H1 (cell line): ENCODE data around the gene HRH3. TPM values are rescaled to one million over a fixed set of nuclear protein-coding genes. Genes with fewer than 3 reads are reported as not detected.

Source experiments
- CTCF ChIA-PET: fragments of 300-600 bp; sonication (Branson Sonifier 250); formaldehyde crosslinking; loops from one replicate; lab custom pipeline; 2021; ENCODE audit not compliant: partially characterized antibody; lab: Charles Lee
- POLR2A ChIA-PET: fragments of 300-600 bp; sonication (Branson Sonifier 250); formaldehyde crosslinking; loops from one replicate; lab custom pipeline; 2021; ENCODE audit warnings: inconsistent platforms; ENCODE audit not compliant: partially characterized antibody; lab: Charles Lee
- DNase-seq, 2 experiments: peaks; one replicate each; pipeline versions ENCODE4 v3.0.0 to v3.0.0-alpha.2; 2010 to 2022; ENCODE audit warnings: low spot score in 2 of 2, low read depth in 1 of 2, mixed read lengths in 1 of 2
- FAIRE-seq: peaks from 2 replicates; lab custom pipeline; 2011; peaks lifted over from hg19 to GRCh38; lab: Jason Lieb, UNC
- H2AFZ ChIP-seq: 2 replicates; pipeline ENCODE4 v1.8.1; 2012; ENCODE audit warnings: low read length, inconsistent platforms
- H2AK5ac ChIP-seq: 2 replicates; pipeline ENCODE4 v1.6.1; 2013; ENCODE audit warnings: low read depth, low read length
- H2BK120ac ChIP-seq: replicated peaks from 2 replicates; pipeline ENCODE3; 2013; ENCODE audit warnings: low read depth, low read length, inconsistent platforms
- H2BK12ac ChIP-seq: 2 replicates; pipeline ENCODE4 v1.6.1; 2013; ENCODE audit warnings: low read depth, low read length
- H2BK15ac ChIP-seq: 2 replicates; pipeline ENCODE4 v1.6.1; 2013; ENCODE audit warnings: low read length
- H2BK20ac ChIP-seq: 2 replicates; pipeline ENCODE4 v1.6.1; 2013; ENCODE audit warnings: low read length
- H2BK5ac ChIP-seq: 2 replicates; pipeline ENCODE4 v1.6.1; 2013; ENCODE audit warnings: low read depth, low read length
- H3K14ac ChIP-seq: 2 replicates; pipeline ENCODE4 v1.6.1; 2013; ENCODE audit warnings: inconsistent platforms; ENCODE audit not compliant: insufficient read length
- H3K18ac ChIP-seq: 2 replicates; pipeline ENCODE4 v1.6.1; 2013; ENCODE audit warnings: low read length; ENCODE audit errors: extremely low read depth
- H3K23ac ChIP-seq: 2 replicates; pipeline ENCODE4 v1.6.1; 2013; ENCODE audit warnings: inconsistent platforms; ENCODE audit not compliant: insufficient read length
- H3K23me2 ChIP-seq: 2 replicates; pipeline ENCODE4 v1.6.1; 2013; ENCODE audit warnings: low read depth, low read length
- H3K27ac ChIP-seq: 2 replicates; pipeline ENCODE4 v1.6.1; 2011; ENCODE audit warnings: low read depth, low read length, inconsistent platforms
- H3K27me3 ChIP-seq, 4 experiments: replicated peaks in 1 of 4; 1 replicate in 1 of 4; 2 replicates in 3 of 4; pipeline versions ENCODE4 v1.6.1 to v1.8.1; 2011 to 2013; ENCODE audit warnings: low read length in 3 of 4, mild to moderate bottlenecking in 3 of 4, inconsistent platforms in 2 of 4, mixed read lengths in 2 of 4, moderate library complexity in 1 of 4; ENCODE audit not compliant: control insufficient read depth in 3 of 4, insufficient read depth in 3 of 4; ENCODE audit errors: extremely low read depth in 1 of 4
- H3K36me3 ChIP-seq, 4 experiments: 2 replicates each; pipeline versions ENCODE4 v1.6.1 to v1.8.1; 2011 to 2013; ENCODE audit warnings: mild to moderate bottlenecking in 4 of 4, low read length in 3 of 4, moderate library complexity in 2 of 4, control low read depth in 1 of 4, inconsistent platforms in 1 of 4; ENCODE audit not compliant: insufficient read depth in 4 of 4, control insufficient read depth in 2 of 4
- H3K4ac ChIP-seq: replicated peaks from 2 replicates; pipeline ENCODE3; 2013; ENCODE audit warnings: low read length, low read depth, mixed read lengths, inconsistent platforms; ENCODE audit not compliant: insufficient read length
- H3K4me1 ChIP-seq, 4 experiments: replicated peaks in 1 of 4; 1 replicate in 1 of 4; 2 replicates in 3 of 4; pipeline versions ENCODE4 v1.6.1 to v1.8.1; 2011 to 2013; ENCODE audit warnings: low read length in 3 of 4, inconsistent platforms in 2 of 4, mixed read lengths in 1 of 4; ENCODE audit not compliant: insufficient read depth in 4 of 4, control insufficient read depth in 3 of 4
- H3K4me2 ChIP-seq, 2 experiments: 2 replicates each; pipeline versions ENCODE4 v1.6.1 to v1.8.1; 2011 to 2013; ENCODE audit warnings: low read depth in 2 of 2, low read length in 2 of 2, control low read depth in 1 of 2, inconsistent platforms in 1 of 2, mild to moderate bottlenecking in 1 of 2; ENCODE audit not compliant: insufficient read depth in 1 of 2
- H3K4me3 ChIP-seq, 4 experiments: fragments of 200-600, 300-600 bp in 1 of 4; sonication (generic), shearing (Covaris generic), sonication (Bioruptor Twin) in 1 of 4; 2 replicates each; pipeline versions ENCODE4 v1.5.1 to v1.8.1; 2011 to 2016; ENCODE audit warnings: low read length in 4 of 4, low read depth in 3 of 4, control low read depth in 2 of 4, inconsistent platforms in 2 of 4, mild to moderate bottlenecking in 2 of 4, mixed read lengths in 1 of 4, moderate library complexity in 1 of 4; ENCODE audit not compliant: insufficient read depth in 2 of 4; ENCODE audit errors: extremely low read depth in 1 of 4
- H3K56ac ChIP-seq: replicated peaks from 2 replicates; pipeline ENCODE3; 2013; ENCODE audit warnings: low read depth, mild to moderate bottlenecking, mixed read lengths, low read length, inconsistent platforms; ENCODE audit not compliant: insufficient read length
- H3K79me1 ChIP-seq: 2 replicates; pipeline ENCODE4 v1.6.1; 2013; ENCODE audit warnings: low read depth, low read length, control low read depth
- H3K79me2 ChIP-seq, 2 experiments: 2 replicates each; pipeline versions ENCODE4 v1.6.1 to v1.8.1; 2012 to 2013; ENCODE audit warnings: low read length in 2 of 2, mild to moderate bottlenecking in 2 of 2, inconsistent platforms in 1 of 2; ENCODE audit not compliant: insufficient read depth in 2 of 2, control insufficient read depth in 1 of 2
- H3K9ac ChIP-seq, 4 experiments: replicated peaks in 1 of 4; 1 replicate in 1 of 4; 2 replicates in 3 of 4; pipeline versions ENCODE4 v1.6.1 to v1.8.1; 2011 to 2013; ENCODE audit warnings: low read depth in 3 of 4, low read length in 3 of 4, control low read depth in 2 of 4, mild to moderate bottlenecking in 2 of 4, moderate library complexity in 2 of 4, inconsistent platforms in 1 of 4; ENCODE audit errors: extremely low read depth in 1 of 4
- H3K9me3 ChIP-seq, 2 experiments: 2 replicates each; pipeline versions ENCODE4 v1.6.1 to v1.8.1; 2012 to 2013; ENCODE audit warnings: mild to moderate bottlenecking in 2 of 2, moderate library complexity in 2 of 2, control low read depth in 1 of 2, inconsistent platforms in 1 of 2, low read depth in 1 of 2, low read length in 1 of 2, mixed read lengths in 1 of 2; ENCODE audit not compliant: insufficient read depth in 2 of 2
- H4K20me1 ChIP-seq, 2 experiments: replicated peaks in 1 of 2; 2 replicates each; pipeline versions ENCODE3 to v1.8.1; 2011 to 2013; ENCODE audit warnings: inconsistent platforms in 2 of 2, low read length in 2 of 2, mild to moderate bottlenecking in 1 of 2; ENCODE audit not compliant: insufficient read depth in 2 of 2, control insufficient read depth in 1 of 2
- H4K5ac ChIP-seq: 2 replicates; pipeline ENCODE4 v1.6.1; 2013; ENCODE audit warnings: low read length, low read depth, mixed read lengths, inconsistent platforms; ENCODE audit not compliant: insufficient read length
- H4K8ac ChIP-seq: 2 replicates; pipeline ENCODE4 v1.8.0; 2013; ENCODE audit warnings: mild to moderate bottlenecking, moderate library complexity, low read length, inconsistent platforms; ENCODE audit not compliant: insufficient read depth; ENCODE audit errors: extremely low read depth
- H4K91ac ChIP-seq: replicated peaks from 2 replicates; pipeline ENCODE3; 2013; ENCODE audit warnings: low read length, mixed read lengths, inconsistent platforms; ENCODE audit not compliant: insufficient read length
- CHD2 ChIP-seq: IDR thresholded peaks from 2 replicates; pipeline ENCODE4 v1.6.1; 2012; ENCODE audit warnings: low read length, improper control_type of control experiment
- RAD21 ChIP-seq, 2 experiments: IDR thresholded peaks in 1 of 2; conservative IDR thresholded peaks in 1 of 2; 2 replicates each; pipeline ENCODE4 v1.6.1; 2011; ENCODE audit warnings: low read depth in 2 of 2, low read length in 2 of 2, improper control_type of control experiment in 1 of 2, inconsistent platforms in 1 of 2, mild to moderate bottlenecking in 1 of 2, moderate library complexity in 1 of 2
- WGBS, 2 experiments: shearing (Covaris generic) in 1 of 2; methylation state at CpG; one replicate each; pipeline versions ENCODE4 v1.1.6 to v1.1.7; 2013 to 2015; ENCODE audit warnings: low lambda C conversion rate in 2 of 2, mixed read lengths in 2 of 2, inconsistent platforms in 1 of 2, low coverage in 1 of 2, missing lambda C conversion rate in 1 of 2; ENCODE audit not compliant: insufficient replicate concordance in 2 of 2, insufficient coverage in 1 of 2, insufficient read length in 1 of 2; ENCODE audit errors: extremely low coverage in 1 of 2, missing lambda C conversion rate in 1 of 2; 5-methylcytosine and 5-hydroxymethylcytosine counted together
- polyA plus RNA-seq, 7 experiments: library from polyadenylated mRNA; depleted of rRNA in 3 of 7; stranded (reverse) in 5 of 7; unstranded in 2 of 7; fragments of >200 nt in 5 of 7; fragments of 200-250 nt in 2 of 7; gene quantifications; 1 replicate in 5 of 7; 2 replicates in 1 of 7; 4 replicates in 1 of 7; pipeline versions ENCODE4 v1.2.1 to v1.2.3, GENCODE V29; 2011 to 2013; ENCODE audit warnings: missing spikeins in 2 of 7, mixed read lengths in 2 of 7
- total RNA-seq: library from RNA; stranded (reverse); fragmentation: NEBNext Ultra II Directional; extraction: Animal tissue kit (Norgen Biotek cat#: 25700); gene quantifications from 2 replicates; pipeline ENCODE4 v1.2.1, GENCODE V29; 2021
- TF ChIP-seq, protein P1 (sequence below), 3 experiments: IDR thresholded peaks; 1 replicate in 2 of 3; 2 replicates in 1 of 3; pipeline versions ENCODE4 v1.5.1 to v1.6.1; 2011; ENCODE audit warnings: low read length in 3 of 3, mild to moderate bottlenecking in 3 of 3, inconsistent platforms in 2 of 3, low read depth in 1 of 3, moderate library complexity in 1 of 3; ENCODE audit not compliant: insufficient read depth in 1 of 3; ENCODE audit errors: control extremely low read depth in 1 of 3

The HRH3 gene
- total and polyA plus RNA-seq, 2 of the 8 experiments (the other 6 are each of a cell fraction or from before 2014, with no cell fraction given): 2.0 to 4.5 TPM

DNA sequence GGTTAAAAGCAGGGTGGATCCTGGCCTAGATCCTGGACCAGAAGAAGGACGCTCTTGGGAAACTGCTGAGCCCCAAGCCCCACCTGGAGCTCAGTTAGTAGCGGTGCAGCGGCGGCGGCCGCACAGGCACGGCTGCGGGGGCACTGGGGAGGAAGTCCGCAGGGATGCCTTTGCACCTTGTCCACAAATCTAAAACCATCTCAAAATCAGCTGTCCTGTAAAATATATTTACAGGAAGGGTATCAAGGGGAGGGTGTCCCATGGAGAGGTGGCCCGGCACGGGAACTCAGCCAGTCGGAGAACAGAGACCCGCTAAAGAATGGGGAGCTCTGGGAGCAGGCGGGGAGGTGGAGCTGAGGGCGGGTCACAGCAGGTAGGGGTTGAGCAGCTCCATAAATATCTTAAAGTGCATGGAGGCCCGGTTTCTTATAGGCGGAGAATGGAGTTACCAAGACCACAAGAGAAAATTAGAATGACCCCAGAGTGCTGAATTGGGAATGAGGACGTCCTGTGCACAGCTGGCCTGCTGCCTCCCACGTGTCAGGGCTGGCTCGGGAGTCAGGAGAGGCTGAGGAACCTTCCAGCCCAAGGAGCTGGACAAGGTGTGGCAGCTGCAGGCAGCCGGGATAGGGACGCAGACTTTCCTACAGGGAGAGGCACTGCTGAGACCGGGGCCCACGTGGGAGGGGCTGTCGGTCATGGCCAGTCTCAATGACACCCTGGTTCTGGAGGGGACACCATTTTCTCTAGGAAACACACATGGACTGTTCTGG lies 29.3 kb downstream of the HRH3 start:
- H3K27ac ChIP-seq: no peak overlapping the region
- DNase-seq (no peak), FAIRE-seq (no peak)
- H2BK12ac ChIP-seq: no peak overlapping the region
- no peak overlapping the region for H3K18ac ChIP-seq
- H3K4ac ChIP-seq: no peak overlapping the region
- H3K4me2 ChIP-seq: no peak overlapping the region
- H4K91ac ChIP-seq: no peak overlapping the region
- no peak overlapping the region for H3K23ac ChIP-seq
- H3K4me1 ChIP-seq: no peaks in the 10 kb centered on the region
- no peaks in the 10 kb centered on the region for H3K9me3 ChIP-seq
- ChIA-PET CTCF (interaction anchor here (0.8 to 2.7 kb wide), 9 partner anchors 15 to 185 kb away, joined by 3 to 9 read pairs (median 4); no protein-coding TSS in a partner anchor), POLR2A (interaction anchor here (1.1 to 1.3 kb wide), 3 partner anchors 8 to 49 kb away, joined by 3 to 4 read pairs (median 4); partner anchors contain the start of gene MTG2)
- no peak overlapping the region for H2BK120ac ChIP-seq
- H4K20me1 ChIP-seq: peaks cover 5% of the 10 kb centered on the region in 2 experiments
- peaks cover 0 to 17% of the 10 kb centered on the region in 2 experiments; a peak in 1 of 4 replicates for H3K79me2 ChIP-seq
- H2AFZ ChIP-seq: no peak overlapping the region
- no peak overlapping the region for H2BK15ac ChIP-seq
- no peak overlapping the region for H3K4me3 ChIP-seq
- H3K79me1 ChIP-seq: peaks cover 4% of the 10 kb centered on the region; the same call in 1 of the 2 replicates
- no peak overlapping the region for H4K5ac ChIP-seq
- no peak overlapping the region for H3K56ac ChIP-seq
- TF ChIP-seq, protein P1, sequence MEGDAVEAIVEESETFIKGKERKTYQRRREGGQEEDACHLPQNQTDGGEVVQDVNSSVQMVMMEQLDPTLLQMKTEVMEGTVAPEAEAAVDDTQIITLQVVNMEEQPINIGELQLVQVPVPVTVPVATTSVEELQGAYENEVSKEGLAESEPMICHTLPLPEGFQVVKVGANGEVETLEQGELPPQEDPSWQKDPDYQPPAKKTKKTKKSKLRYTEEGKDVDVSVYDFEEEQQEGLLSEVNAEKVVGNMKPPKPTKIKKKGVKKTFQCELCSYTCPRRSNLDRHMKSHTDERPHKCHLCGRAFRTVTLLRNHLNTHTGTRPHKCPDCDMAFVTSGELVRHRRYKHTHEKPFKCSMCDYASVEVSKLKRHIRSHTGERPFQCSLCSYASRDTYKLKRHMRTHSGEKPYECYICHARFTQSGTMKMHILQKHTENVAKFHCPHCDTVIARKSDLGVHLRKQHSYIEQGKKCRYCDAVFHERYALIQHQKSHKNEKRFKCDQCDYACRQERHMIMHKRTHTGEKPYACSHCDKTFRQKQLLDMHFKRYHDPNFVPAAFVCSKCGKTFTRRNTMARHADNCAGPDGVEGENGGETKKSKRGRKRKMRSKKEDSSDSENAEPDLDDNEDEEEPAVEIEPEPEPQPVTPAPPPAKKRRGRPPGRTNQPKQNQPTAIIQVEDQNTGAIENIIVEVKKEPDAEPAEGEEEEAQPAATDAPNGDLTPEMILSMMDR (IDR thresholded peaks at IDR 0.05; ENCODE audit: control extremely low read depth in 1 of 3, insufficient read depth in 1 of 3, low read depth in 1 of 3, low read length in 3 of 3): peak in 2 of 3 experiments; percentile 1 to 5; a peak in 2 of 4 replicates
- no peak for TF ChIP-seq CHD2
- TF ChIP-seq RAD21 (IDR thresholded peaks at IDR 0.05 in 1 of 2, conservative IDR thresholded peaks at IDR 0.05 in 1 of 2; ENCODE audit: low read depth in 2 of 2, low read length in 2 of 2): peak; percentile 26 to 38; a peak in 2 of 4 replicates
- 92% methylated on average over 25 of the region's 25 CpGs; no CpG with 5 or more reads in 1 of the 2 experiments for WGBS, 2 experiments
- no peak overlapping the region for H2AK5ac ChIP-seq
- H4K8ac ChIP-seq: peak overlapping the region; percentile 84; the same call in 1 of the 2 replicates
- no peak overlapping the region for H2BK5ac ChIP-seq
- no peak overlapping the region for H3K14ac ChIP-seq
- H3K9ac ChIP-seq: no peak overlapping the region
- H3K23me2 ChIP-seq: no peaks in the 10 kb centered on the region
- H2BK20ac ChIP-seq: no peak overlapping the region
- H3K36me3 ChIP-seq: no peaks in the 10 kb centered on the region; a peak in 1 of 8 replicates
- H3K27me3 ChIP-seq: no peaks in the 10 kb centered on the region
